ENCODE results near the gene IL3.

The IL3 gene

GRCh38 chr5:132030610-132031009, 29.8 kb upstream of the IL3 start:
- no peak for TF ChIP-seq CREB1 (IDR thresholded peaks at IDR 0.05; ENCODE audit: low read depth)
- no peak for TF ChIP-seq CEBPB (IDR thresholded peaks at IDR 0.05)
- no peak for TF ChIP-seq REST (IDR thresholded peaks at IDR 0.05; ENCODE audit: low read depth)
- TF ChIP-seq TCF12 (IDR thresholded peaks at IDR 0.05; ENCODE audit: low read depth) = no peak
- no peak for TF ChIP-seq RAD21 (IDR thresholded peaks at IDR 0.05; ENCODE audit: low read depth)
- no peak for TF ChIP-seq TAF1 (IDR thresholded peaks at IDR 0.05; ENCODE audit: low read depth)
- no peak for TF ChIP-seq TEAD4 (IDR thresholded peaks at IDR 0.05)
- TF ChIP-seq ZBTB7A (IDR thresholded peaks at IDR 0.05; ENCODE audit: low read depth) = no peak
- no peak for TF ChIP-seq MAX (IDR thresholded peaks at IDR 0.05)
- TF ChIP-seq FOXM1 (IDR thresholded peaks at IDR 0.05; ENCODE audit: borderline replicate concordance, low read depth) = no peak
- no peak for TF ChIP-seq NFIC (IDR thresholded peaks at IDR 0.05)
- TF ChIP-seq EGR1 (IDR thresholded peaks at IDR 0.05) = no peak
- TF ChIP-seq USF1 (IDR thresholded peaks at IDR 0.05) = no peak
- TF ChIP-seq YY1 (IDR thresholded peaks at IDR 0.05; ENCODE audit: low read depth) = no peak

- TF ChIP-seq CEBPB (IDR thresholded peaks at IDR 0.05) (no peak), EP300 (IDR thresholded peaks at IDR 0.05; ENCODE audit: borderline replicate concordance) (no peak)
These were observed 28.3 kb upstream of the IL3 start for GRCh38 chr5:132032196-132032595.

- no peak for TF ChIP-seq REST (IDR thresholded peaks at IDR 0.05; ENCODE audit: low read depth)
- no peak for TF ChIP-seq YY1 (IDR thresholded peaks at IDR 0.05; ENCODE audit: low read depth)
- TF ChIP-seq CREB1 (IDR thresholded peaks at IDR 0.05; ENCODE audit: low read depth) = no peak
- no peak for TF ChIP-seq ZBTB7A (IDR thresholded peaks at IDR 0.05; ENCODE audit: low read depth)
- TF ChIP-seq EGR1 (IDR thresholded peaks at IDR 0.05) = no peak
- TF ChIP-seq TAF1 (IDR thresholded peaks at IDR 0.05; ENCODE audit: low read depth) = no peak
- TF ChIP-seq NFIC (IDR thresholded peaks at IDR 0.05) = no peak
- TF ChIP-seq EP300 (IDR thresholded peaks at IDR 0.05; ENCODE audit: borderline replicate concordance) = no peak
- no peak for TF ChIP-seq TEAD4 (IDR thresholded peaks at IDR 0.05)
- TF ChIP-seq USF1 (IDR thresholded peaks at IDR 0.05) = no peak
- no peak for TF ChIP-seq FOXM1 (IDR thresholded peaks at IDR 0.05; ENCODE audit: borderline replicate concordance, low read depth)
- no peak for TF ChIP-seq MAX (IDR thresholded peaks at IDR 0.05)
These were observed 27.3 kb upstream of the IL3 start for GRCh38 chr5:132033122-132033521.

GRCh38 chr5:132037353-132037752, 23.1 kb upstream of the IL3 start:
- TF ChIP-seq TEAD4 (IDR thresholded peaks at IDR 0.05) = no peak

GRCh38 chr5:132044207-132044606, 16.2 kb upstream of the IL3 start:
- TF ChIP-seq USF1 (IDR thresholded peaks at IDR 0.05) (no peak), NFIC (IDR thresholded peaks at IDR 0.05) (no peak), RAD21 (IDR thresholded peaks at IDR 0.05; ENCODE audit: low read depth) (no peak), REST (IDR thresholded peaks at IDR 0.05; ENCODE audit: low read depth) (no peak), TCF12 (IDR thresholded peaks at IDR 0.05; ENCODE audit: low read depth) (no peak)

Measured in Ishikawa (cell line).